DMS 273 (cell line): ENCODE data around the gene TXNDC11.
A peak's percentile ranks its signal among the peaks of the same experiment; 100 is the strongest.

Experiments
- DNase-seq: peaks from one replicate; lab custom pipeline; 2025; ENCODE audit not compliant: unreplicated experiment; lab: John Stamatoyannopoulos, UW

TXNDC11 gene

GRCh38 chr16:11692171-11692570 is 50.5 kb downstream of the TXNDC11 start:
- no peak for DNase-seq

DNA sequence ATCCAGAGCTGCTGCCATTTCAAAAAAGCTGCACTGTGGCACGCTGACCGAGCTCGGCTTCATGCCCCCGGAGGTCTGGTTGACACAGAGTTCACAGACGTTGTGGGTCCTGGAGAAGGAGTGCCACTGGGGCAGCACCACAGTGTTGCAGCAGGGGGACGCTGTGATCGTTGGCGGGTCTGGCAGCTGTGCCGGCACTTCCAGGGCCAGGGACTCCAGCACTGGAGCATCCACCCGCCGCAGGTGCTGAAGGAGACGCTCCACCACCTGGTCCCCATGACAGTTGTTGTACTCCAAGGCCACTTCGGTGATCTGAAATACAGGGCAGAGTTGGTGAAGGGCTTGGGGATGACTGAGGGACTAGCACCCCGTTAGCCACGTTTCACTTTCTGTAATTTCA is 50.9 kb downstream of the TXNDC11 start:
- no peak for DNase-seq

DNA sequence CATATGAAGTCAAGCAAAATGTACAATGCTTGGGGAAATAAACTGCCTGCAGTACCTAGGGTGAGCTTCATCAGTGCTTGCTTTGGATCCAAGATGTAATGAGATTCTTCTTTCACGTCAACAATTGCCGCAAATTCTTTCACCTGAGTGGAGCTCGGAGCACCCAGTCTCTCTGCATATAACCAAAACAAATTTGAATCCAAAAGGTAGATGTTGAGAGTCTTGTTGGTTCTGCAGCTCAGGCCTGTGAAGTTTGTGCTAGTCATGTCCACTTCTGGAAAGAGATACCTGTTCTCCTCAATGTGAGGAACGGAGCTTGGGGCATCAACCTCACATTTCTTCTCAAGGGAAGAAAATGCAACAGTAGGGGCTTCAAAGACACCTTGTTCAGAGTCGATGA is 51.4 kb downstream of the TXNDC11 start:
- DNase-seq = no peak

- no peak for DNase-seq
Measured at GRCh38 chr16:11689031-11689840, 53.4 kb downstream of the TXNDC11 start.

GRCh38 chr16:11688520-11688886 is 54.2 kb downstream of the TXNDC11 start:
- DNase-seq = peak; percentile 53

DNA sequence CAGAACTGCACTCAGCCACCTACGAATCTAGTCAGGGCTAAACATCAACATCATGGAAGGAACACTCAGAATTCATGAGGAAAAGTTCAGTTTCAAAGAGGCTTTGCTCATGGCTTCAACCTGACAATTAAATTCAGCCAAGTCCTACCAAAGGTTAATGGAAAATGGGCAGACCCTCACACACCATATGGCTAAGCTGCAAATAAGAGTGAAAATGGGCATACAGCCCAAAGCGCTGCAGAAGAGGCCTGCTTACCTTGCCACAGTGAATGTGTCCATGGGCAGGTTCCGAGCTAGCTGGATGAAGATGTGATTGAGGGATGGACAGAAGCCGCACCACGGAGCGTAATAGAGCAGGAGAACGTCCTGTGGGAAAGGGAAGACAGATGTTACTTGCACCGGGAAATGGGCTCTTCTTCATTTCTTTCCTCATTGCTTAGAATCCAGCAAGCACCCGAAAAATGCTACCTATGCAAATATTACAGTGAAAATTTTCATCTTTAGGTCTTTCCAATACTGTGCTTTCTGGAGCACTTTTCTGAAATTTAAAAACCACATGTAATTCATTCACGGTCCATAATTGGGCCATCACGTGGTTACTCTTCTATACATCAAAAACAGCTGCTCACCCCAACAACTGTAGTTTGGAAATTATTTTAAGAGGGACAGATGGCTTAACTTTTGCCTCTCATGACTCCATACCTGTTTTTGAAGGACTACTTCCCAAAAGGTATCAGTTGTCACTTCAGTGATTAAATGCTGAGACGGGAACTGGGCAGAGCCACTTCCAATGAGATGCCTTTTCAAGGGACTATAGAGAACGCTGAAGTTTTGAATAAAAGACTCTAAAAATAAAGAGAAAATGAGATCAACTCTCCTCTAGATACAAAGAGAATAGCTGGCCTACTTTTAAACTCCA is 54.8 kb downstream of the TXNDC11 start:
- peak; percentile 92 for DNase-seq

DNA sequence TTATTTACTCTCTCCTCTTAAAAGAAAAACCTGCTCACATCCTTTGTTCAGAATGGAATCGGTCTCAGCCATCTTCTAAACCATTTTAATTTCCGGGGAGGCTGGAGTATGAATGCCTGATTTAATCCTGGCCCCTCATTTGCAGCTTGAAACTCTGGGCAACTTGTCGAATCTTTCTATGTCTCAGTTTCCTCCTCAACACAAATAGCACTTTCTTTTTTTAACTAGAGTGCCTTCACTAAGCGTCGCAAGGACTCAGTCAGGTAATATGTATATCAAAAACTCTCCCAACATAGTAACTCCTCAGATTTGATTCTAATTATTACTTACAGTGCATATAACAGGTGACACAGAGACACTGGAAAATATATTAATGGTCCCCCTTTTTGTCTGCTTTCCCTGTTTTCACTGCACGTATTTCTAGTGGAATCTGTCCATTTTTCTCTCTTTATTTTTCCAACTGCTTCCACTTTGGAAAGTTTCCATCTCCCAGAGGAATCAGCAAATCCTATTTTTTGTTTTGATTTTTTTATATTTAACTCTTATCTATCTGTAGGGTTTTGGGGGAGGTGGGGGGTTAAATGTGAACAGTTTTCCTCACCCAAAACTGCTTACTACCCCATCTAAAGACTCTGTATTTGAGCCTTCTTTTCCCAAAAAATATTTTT is 55.8 kb downstream of the TXNDC11 start:
- peak; percentile 29 for DNase-seq

DNA sequence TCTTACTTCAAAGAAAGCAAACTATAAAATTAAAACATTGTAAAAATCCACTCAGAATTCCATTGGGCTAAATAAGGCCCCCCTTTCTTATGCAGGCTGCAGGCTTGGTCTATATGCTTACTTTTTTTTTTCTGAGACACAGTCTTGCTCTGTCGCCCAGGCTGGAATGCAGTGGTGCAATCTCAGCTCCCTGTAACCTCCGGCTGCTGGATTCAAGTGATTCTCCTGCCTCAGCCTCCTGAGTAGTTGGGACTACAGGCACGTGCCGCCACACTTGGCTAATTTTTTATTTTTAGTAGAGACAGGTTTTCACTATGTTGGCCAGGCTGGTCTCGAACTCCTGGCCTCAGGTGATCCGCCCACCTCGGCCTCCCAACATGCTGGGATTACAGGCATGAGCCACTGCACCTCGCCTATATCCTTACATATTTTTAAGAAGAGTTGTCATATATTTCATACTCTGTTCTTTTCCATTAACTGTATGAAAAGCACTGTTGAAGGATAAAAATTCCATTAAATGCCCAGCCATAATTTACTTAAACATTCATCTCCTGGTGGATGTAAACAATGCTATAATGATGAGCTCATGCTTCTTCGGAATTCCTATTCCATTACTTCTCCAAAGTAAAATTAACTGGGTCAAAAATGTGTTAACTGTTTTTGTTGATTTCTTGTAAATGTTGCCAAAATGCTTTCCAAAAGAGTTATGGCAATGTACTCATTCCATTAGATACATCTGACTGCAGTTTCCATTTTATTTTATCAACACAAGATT is 56.6 kb downstream of the TXNDC11 start:
- no peak for DNase-seq

GRCh38 chr16:11684231-11685025 is 58.2 kb downstream of the TXNDC11 start:
- DNase-seq = no peak

- peak; percentile 40 for DNase-seq
Measured at GRCh38 chr16:11683145-11683544, 59.5 kb downstream of the TXNDC11 start.

DNA sequence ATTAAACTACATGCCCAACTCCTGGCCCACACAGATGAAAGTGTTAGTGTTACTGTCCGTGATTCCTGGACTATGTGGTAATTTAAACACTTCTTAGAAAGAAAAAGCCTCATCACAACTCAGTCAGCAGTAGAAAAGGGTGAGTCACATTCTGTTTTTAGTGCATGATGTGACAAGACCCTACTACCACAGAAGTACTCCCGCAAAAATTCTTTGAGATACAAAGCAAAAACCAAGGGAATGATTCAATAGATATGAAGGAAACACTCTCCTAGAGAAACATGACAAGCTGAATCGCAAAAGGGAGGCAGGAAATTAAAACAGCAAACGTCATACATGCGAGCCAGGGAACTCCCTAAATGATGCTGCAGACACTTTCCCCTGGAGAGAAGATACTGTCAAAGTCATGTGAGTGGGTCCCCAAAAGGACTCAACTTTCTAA is 60.0 kb downstream of the TXNDC11 start:
- peak; percentile 74 for DNase-seq

GRCh38 chr16:11681976-11682654 is 60.5 kb downstream of the TXNDC11 start:
- peak; percentile 92 for DNase-seq

DNA sequence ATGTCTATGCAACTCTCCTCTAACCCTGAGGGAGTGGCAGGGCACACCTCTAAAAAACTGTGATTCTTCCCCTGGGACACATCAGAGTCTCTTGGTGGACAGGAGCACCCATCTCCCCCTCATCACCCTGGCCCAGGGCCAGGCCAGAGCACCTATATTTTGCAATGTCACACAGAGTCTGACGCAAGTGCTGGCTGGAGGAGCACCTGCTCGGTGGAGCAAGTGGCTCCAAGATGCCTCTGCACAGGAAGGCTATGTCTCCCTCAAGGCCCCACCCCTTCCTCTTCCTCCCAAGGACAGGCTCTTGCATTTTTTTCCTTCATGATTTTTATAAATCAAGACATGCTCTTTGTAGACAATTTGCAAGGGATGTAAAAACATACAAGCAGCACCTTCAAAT is 61.1 kb downstream of the TXNDC11 start:
- no peak for DNase-seq

DNA sequence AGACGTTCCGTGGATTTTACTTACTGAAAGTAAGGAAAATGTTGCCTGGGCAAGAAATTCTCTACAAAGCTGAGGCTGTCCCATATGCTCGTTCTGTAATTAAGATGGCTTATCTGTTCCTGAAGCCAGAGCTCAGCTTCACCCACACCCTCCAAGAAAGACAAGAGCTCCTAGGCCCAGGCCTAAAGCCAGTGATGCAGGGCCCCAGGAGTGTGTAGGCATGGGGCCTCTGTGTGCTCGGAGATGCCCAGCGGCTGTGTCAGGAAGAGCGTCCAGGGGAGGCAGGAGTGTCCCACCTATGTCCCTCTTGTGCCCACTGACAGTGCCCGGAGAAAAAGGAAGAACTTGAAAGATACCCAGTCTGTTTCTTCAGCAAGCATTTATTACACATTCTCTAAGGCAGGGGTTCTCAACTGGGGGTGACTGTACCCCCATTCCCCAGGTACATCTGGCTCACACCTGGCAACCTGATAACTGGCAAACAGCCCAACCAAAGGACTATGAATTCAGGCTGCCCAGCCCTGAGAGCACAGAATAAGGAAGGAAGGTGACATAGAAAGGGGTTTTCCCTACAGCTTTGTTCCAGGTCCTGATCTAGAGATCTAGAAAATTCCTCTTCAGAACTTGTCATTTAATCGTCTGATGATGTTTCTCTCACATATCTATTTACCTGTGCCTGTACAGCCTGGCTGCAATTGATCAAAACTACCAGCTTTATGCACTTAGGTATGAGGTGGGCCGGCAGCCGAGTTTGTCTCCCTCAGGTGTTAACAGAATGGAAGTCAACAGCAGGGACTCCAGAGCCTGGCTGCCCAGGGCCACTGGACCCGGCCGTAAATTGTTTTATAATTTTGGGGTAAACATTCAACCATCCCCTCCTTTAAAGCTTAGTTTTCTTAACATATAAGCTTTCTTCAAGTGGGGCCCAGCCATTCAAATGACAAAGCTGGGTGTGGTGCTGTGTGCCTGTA is 62.4 kb downstream of the TXNDC11 start:
- DNase-seq = peak; percentile 31

GRCh38 chr16:11679250-11679649 is 63.4 kb downstream of the TXNDC11 start:
- peak; percentile 24 for DNase-seq

GRCh38 chr16:11677959-11678881 is 64.4 kb downstream of the TXNDC11 start:
- DNase-seq = no peak

DNA sequence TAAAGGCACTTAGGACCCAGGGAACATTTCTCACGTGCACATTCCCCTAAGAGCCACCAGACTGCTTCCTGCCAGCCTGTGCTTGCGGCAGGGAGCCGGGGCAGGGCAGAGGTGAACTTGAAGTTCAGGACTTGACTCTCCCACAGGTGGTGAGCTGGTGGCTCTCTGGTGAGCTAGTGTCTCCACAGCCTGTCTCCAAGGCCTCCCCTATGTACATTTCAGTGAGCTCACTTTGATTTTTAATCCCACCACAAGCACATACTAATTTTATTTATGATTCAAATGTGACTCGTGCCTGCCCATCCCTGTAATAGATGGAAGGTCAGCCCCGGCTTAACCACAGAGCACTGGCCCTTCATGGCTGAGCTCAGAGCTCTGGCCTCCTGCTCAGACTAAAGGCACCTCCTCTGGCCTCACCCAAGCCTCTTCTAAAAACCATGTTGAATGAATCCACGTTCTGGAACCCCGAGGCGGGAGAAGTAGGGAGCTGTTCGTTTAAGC is 65.2 kb downstream of the TXNDC11 start:
- peak; percentile 31 for DNase-seq
